GM12801 (cell line): ENCODE measurements around the gene MAP6.

Experiments used
- TF ChIP-seq, protein P1 (sequence below): IDR thresholded peaks from one replicate; pipeline ENCODE4 v1.5.1; 2011; ENCODE audit warnings: control low read depth; ENCODE audit not compliant: insufficient read length; ENCODE audit errors: extremely low read depth

The MAP6 gene

DNA sequence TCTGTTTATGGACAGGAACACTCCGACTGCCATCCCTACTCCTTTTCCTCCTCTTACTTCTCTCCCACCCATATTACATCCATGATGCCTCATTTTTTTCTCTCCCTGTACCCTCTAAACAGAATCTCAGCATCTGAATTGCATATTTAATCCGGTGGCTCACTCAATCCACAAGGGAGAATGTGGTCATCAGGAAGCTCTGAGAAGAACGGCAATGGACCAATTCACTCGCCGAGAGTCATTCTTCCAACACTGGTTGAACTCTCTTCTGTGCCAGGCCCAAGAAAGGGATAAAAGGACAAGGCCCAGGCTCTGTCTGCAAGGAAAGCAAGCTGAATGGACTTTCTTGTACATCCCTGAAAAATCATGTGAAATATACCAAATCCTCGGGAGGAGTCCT lies 15.9 kb downstream of the MAP6 start:
- TF ChIP-seq, protein P1, sequence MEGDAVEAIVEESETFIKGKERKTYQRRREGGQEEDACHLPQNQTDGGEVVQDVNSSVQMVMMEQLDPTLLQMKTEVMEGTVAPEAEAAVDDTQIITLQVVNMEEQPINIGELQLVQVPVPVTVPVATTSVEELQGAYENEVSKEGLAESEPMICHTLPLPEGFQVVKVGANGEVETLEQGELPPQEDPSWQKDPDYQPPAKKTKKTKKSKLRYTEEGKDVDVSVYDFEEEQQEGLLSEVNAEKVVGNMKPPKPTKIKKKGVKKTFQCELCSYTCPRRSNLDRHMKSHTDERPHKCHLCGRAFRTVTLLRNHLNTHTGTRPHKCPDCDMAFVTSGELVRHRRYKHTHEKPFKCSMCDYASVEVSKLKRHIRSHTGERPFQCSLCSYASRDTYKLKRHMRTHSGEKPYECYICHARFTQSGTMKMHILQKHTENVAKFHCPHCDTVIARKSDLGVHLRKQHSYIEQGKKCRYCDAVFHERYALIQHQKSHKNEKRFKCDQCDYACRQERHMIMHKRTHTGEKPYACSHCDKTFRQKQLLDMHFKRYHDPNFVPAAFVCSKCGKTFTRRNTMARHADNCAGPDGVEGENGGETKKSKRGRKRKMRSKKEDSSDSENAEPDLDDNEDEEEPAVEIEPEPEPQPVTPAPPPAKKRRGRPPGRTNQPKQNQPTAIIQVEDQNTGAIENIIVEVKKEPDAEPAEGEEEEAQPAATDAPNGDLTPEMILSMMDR = no peak

DNA sequence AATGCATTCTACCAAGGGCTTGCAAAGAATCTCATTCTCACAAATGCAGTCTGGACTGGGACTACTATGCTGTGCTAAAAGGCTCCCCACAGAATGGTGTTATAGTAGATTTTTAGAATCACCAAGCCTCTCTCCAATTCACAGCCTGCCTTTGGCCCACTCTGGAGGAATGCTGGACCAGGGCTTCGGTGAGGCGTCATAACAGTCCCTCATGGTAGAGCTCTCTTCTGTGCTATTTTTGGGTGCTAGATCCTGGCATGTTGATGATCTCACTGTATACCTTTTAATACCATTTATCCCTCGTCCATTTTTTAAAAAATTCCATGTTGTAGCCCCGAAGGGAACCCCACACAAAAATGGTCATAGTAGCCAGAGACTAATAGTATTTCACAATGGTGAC lies 17.6 kb downstream of the MAP6 start:
- TF ChIP-seq, protein P1 = no peak

DNA sequence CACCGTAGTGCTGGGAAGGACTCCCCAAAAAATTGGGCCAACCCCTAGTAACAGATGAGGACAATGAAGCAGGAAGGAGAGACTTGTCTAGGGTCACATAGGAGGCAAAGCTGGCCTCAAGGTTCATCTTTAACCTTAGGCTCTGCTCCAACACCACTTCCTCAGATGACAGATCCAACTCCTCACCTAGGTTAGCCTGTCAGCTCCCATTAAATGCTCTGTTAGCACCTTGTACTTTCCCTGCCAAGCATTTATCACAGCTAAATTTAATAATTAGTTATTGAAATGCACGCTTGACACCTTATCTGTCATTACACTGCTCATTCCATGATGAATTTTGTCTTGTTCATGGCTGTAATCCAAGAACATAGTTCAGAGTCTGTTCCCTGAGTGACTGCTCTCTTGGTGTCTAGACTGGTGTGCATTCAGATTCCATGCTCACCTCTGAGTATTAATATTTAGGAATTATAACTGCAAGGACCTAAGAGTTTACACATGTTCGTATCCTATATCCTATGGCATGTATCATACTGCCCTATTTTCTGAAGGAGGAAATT lies 18.6 kb downstream of the MAP6 start:
- TF ChIP-seq, protein P1 = no peak

DNA sequence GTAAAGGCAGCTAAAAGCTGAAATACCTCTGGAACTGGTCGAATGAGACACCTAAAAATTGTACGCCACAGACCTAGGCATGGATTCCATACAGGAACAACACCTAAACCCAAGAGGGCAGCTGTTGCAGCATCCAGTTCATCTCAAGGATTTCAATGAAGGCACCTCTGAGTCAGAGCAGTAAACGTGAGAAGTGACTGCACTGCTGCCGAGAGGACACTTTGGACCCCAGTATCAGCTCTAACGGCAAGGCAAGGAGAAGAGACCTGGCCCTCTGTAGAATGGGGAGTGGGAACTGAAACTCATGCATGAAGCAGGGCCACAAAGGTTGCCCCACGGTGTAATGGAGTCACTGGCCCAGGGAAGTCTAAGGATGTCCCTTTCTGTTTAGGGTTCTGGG lies 23.9 kb downstream of the MAP6 start:
- TF ChIP-seq, protein P1 = no peak

DNA sequence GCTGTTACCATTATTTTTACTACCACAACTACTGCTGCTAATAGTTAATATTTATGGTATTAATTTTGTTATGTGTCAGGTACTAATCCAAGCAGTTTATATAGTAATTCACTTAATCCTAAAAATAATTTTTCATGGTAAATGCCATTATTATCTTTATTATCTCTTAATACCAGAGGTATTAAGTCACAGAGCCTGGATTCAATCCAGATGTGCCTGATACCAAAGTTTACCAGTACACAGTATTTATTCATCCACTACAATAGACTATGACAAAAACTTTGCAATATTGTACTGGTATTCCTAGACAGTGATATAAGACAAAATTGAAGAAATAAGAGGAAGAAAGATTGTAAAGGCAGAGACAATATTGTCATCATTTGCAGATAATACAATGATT lies 24.5 kb downstream of the MAP6 start:
- TF ChIP-seq, protein P1 = no peak

DNA sequence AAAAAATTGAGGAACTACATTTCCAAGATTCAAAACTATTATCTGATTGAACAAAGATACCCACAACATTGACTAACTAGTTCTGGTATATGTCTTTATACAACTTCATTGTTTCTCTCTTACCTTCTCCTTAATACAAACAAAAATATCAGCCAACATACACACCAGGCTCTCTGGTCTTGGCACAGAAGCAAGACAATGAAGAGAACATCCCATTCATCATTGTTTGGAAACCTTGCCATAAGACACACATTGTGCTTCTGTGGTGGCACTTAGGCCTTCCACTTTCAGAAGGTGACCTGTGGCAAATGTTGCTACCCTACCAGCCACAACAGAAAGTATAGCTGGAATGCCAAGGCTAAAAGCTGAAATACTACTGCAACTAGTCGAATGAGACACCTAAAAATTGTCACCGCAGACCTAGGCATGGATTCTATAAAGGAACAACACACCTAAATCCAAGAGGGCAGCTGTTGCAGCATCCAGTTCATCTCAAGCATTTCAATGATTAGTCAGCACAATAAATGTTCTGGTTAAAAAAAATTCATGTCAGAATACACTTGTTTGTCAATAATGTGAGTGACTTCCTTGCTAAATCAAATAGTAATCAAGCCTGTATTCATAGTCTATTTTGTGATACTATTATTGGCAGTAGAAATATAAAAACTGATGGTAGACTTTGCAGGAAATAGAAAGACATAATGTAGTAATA lies 26.3 kb downstream of the MAP6 start:
- TF ChIP-seq, protein P1 = no peak

DNA sequence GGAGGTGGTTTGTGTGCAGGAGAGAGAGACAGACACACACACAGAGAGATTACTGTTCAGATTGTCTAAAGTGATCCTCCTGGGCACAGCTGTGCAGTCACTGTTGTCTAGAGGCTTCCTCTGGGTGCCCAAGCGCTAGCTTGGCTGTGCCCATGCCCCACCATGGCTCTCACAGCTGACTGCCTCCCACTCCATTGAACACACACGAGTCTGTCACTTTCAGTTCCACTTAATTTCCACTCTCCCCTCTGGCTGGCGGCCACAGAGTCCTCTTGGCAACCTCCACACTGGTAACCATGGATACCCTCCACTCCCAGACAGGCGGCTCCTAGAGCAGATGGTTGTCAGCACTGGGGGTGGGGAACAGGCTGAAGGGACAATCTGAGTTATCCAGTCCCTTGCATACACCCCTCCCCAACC lies 29.1 kb downstream of the MAP6 start:
- TF ChIP-seq, protein P1 = no peak

DNA sequence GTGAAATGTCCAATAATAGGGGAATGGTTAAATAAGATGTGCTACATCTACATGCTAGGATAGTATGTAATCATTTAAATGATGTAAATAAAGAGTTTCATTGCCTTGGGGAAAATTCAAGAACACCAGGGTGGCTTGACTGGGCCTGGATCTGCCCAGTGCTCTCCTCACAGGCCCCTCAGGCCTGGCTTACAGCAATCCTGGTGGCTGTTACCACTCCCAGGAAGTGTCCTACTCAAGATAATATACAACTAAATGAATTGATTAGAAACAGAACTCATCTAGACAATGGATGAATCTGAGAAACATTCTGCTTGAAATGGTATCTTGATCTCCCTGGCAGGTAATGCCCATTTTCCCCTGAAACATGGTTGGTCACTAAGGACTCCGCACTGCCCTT lies 30.8 kb downstream of the MAP6 start:
- TF ChIP-seq, protein P1 = no peak
